Vagina (tissue), 2 donors: Measurements from ENCODE around the gene DOCK2.

Experiments used
- POLR2A ChIP-seq, 2 donors: fragments of 450-650 bp; IDR thresholded peaks; one replicate each; pipeline ENCODE4 v1.6.1; 2017; ENCODE audit warnings: antibody characterized with exemption in 2 of 2, mild to moderate bottlenecking in 2 of 2, moderate library complexity in 2 of 2
- POLR2AphosphoS5 ChIP-seq, 2 donors: sonication (generic); formaldehyde crosslinking; IDR thresholded peaks; one replicate each; pipeline ENCODE4 v1.9.0; 2017; ENCODE audit warnings: antibody characterized with exemption in 2 of 2, mild to moderate bottlenecking in 2 of 2, low read depth in 1 of 2; ENCODE audit not compliant: insufficient read depth in 1 of 2
- TF ChIP-seq, protein P1 (sequence below), 3 experiments: fragments of 450-650 bp in 2 of 3; fragments of 200-600 bp in 1 of 3; sonication (generic) in 1 of 3; IDR thresholded peaks; one replicate each; pipeline ENCODE4 v1.5.1; 2017 to 2019; ENCODE audit warnings: antibody characterized with exemption in 3 of 3, mild to moderate bottlenecking in 2 of 3, moderate library complexity in 2 of 3

DNA sequence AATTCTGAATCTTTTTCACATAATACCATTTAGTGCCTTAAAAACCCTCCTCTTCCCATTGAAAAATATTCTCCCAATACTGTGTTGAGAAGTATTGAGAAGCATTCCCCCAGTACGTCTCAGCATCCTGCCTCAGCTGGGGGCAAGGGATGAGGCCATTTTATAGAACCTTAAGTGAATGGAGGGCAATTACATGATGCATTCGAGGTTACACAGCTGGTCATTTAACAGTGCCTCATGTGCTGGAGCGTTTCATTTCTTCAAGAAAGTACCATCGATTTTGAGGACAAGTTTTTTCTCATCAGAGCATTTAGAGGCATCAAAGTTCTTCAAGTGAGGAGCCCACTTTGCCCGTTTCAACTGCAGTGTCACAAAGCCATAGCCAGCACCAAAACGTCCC is 135.6 kb downstream of the DOCK2 start:
- TF ChIP-seq, protein P1, sequence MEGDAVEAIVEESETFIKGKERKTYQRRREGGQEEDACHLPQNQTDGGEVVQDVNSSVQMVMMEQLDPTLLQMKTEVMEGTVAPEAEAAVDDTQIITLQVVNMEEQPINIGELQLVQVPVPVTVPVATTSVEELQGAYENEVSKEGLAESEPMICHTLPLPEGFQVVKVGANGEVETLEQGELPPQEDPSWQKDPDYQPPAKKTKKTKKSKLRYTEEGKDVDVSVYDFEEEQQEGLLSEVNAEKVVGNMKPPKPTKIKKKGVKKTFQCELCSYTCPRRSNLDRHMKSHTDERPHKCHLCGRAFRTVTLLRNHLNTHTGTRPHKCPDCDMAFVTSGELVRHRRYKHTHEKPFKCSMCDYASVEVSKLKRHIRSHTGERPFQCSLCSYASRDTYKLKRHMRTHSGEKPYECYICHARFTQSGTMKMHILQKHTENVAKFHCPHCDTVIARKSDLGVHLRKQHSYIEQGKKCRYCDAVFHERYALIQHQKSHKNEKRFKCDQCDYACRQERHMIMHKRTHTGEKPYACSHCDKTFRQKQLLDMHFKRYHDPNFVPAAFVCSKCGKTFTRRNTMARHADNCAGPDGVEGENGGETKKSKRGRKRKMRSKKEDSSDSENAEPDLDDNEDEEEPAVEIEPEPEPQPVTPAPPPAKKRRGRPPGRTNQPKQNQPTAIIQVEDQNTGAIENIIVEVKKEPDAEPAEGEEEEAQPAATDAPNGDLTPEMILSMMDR (IDR thresholded peaks at IDR 0.05): no peak
- TF ChIP-seq POLR2A (IDR thresholded peaks at IDR 0.05): no peak
- TF ChIP-seq POLR2AphosphoS5 (IDR thresholded peaks at IDR 0.05; ENCODE audit: insufficient read depth in 1 of 2, low read depth in 1 of 2): no peak
